Measurements from ENCODE around the gene NOTCH4.
A peak's percentile ranks its signal among the peaks of the same experiment; 100 is the strongest.

The NOTCH4 gene

DNA sequence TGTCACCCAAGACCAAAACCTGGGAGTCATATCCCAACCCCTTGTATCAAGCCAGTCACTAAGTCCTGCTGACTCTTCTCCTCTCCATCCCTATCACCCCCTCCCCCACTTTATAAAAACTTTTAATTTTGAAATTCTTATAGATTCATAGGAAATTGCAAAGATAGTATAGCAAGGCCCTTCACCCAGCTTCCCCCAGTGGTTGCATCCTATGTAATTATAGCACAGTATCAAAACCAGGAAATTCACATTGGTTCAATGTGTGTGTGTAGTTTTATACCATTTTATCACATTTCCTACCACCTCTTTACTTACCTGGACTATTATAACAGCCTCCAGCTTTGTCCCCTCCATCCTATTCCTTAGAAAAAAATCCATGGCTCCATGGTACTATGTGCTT lies 65.8 kb downstream of the NOTCH4 start:
- TF ChIP-seq, protein P1, sequence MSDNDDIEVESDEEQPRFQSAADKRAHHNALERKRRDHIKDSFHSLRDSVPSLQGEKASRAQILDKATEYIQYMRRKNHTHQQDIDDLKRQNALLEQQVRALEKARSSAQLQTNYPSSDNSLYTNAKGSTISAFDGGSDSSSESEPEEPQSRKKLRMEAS (IDR thresholded peaks at IDR 0.05): no peak
- TF ChIP-seq YY1 (IDR thresholded peaks at IDR 0.05; ENCODE audit: low read depth) (no peak), FOXM1 (IDR thresholded peaks at IDR 0.05; ENCODE audit: borderline replicate concordance, low read depth) (no peak), CREB1 (IDR thresholded peaks at IDR 0.05; ENCODE audit: low read depth) (no peak), EGR1 (IDR thresholded peaks at IDR 0.05) (no peak), TAF1 (IDR thresholded peaks at IDR 0.05; ENCODE audit: low read depth) (no peak), RAD21 (IDR thresholded peaks at IDR 0.05; ENCODE audit: low read depth) (no peak), CEBPB (IDR thresholded peaks at IDR 0.05) (no peak), TEAD4 (IDR thresholded peaks at IDR 0.05) (no peak), NFIC (IDR thresholded peaks at IDR 0.05) (no peak), EP300 (IDR thresholded peaks at IDR 0.05; ENCODE audit: borderline replicate concordance) (no peak), TCF12 (IDR thresholded peaks at IDR 0.05; ENCODE audit: low read depth) (no peak), ZBTB7A (IDR thresholded peaks at IDR 0.05; ENCODE audit: low read depth) (no peak)
- TF ChIP-seq, protein P2, sequence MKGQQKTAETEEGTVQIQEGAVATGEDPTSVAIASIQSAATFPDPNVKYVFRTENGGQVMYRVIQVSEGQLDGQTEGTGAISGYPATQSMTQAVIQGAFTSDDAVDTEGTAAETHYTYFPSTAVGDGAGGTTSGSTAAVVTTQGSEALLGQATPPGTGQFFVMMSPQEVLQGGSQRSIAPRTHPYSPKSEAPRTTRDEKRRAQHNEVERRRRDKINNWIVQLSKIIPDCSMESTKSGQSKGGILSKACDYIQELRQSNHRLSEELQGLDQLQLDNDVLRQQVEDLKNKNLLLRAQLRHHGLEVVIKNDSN (IDR thresholded peaks at IDR 0.05): no peak
- TF ChIP-seq, protein P3, sequence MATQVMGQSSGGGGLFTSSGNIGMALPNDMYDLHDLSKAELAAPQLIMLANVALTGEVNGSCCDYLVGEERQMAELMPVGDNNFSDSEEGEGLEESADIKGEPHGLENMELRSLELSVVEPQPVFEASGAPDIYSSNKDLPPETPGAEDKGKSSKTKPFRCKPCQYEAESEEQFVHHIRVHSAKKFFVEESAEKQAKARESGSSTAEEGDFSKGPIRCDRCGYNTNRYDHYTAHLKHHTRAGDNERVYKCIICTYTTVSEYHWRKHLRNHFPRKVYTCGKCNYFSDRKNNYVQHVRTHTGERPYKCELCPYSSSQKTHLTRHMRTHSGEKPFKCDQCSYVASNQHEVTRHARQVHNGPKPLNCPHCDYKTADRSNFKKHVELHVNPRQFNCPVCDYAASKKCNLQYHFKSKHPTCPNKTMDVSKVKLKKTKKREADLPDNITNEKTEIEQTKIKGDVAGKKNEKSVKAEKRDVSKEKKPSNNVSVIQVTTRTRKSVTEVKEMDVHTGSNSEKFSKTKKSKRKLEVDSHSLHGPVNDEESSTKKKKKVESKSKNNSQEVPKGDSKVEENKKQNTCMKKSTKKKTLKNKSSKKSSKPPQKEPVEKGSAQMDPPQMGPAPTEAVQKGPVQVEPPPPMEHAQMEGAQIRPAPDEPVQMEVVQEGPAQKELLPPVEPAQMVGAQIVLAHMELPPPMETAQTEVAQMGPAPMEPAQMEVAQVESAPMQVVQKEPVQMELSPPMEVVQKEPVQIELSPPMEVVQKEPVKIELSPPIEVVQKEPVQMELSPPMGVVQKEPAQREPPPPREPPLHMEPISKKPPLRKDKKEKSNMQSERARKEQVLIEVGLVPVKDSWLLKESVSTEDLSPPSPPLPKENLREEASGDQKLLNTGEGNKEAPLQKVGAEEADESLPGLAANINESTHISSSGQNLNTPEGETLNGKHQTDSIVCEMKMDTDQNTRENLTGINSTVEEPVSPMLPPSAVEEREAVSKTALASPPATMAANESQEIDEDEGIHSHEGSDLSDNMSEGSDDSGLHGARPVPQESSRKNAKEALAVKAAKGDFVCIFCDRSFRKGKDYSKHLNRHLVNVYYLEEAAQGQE (IDR thresholded peaks at IDR 0.05; ENCODE audit: low read depth): no peak

DNA sequence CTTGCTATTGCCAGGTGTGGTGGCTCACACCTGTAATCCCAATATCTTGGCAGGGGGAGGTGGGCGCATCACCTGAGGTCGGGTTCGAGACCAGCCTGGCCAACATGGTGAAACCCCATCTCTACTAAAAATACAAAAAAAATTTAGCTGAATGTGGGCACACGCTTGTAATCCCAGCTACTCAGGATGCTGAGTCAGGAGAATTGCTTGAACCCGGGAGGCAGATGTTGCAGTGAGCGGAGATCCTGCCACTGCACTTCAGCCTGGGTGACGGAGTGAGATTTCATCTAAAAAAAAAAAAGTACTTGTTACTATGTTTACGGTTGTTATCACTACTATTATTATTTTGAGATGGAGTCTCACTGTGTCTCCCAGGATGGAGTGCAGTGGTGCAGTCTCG lies 67.0 kb downstream of the NOTCH4 start:
- TF ChIP-seq TEAD4 (IDR thresholded peaks at IDR 0.05) (no peak), EGR1 (IDR thresholded peaks at IDR 0.05) (no peak), CREB1 (IDR thresholded peaks at IDR 0.05; ENCODE audit: low read depth) (no peak), TAF1 (IDR thresholded peaks at IDR 0.05; ENCODE audit: low read depth) (no peak), CEBPB (IDR thresholded peaks at IDR 0.05) (no peak), TCF12 (IDR thresholded peaks at IDR 0.05; ENCODE audit: low read depth) (no peak)
- TF ChIP-seq, protein P3 (IDR thresholded peaks at IDR 0.05; ENCODE audit: low read depth): no peak

DNA sequence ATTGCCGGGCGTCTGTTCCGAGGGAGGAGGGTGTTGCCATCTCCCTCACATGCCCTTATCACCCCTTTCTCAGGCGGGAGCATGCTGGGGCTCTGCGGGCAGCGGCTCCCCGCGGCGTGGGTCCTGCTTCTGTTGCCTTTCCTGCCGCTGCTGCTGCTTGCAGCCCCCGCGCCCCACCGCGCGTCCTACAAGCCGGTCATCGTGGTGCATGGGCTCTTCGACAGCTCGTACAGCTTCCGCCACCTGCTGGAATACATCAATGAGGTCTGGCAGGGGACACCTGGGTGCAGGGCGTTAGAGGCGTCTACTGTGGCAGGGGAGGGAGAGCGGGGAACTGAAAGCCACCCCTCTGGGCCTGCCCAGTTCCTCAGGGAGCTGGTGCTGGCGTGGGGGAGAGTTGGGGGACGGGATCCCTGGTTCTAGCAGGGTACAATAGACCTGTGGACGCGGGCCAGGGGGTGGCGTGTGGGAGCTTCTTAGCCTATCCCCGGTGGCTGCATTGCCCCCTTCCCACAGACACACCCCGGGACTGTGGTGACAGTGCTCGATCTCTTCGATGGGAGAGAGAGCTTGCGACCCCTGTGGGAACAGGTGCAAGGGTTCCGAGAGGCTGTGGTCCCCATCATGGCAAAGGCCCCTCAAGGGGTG lies 69.2 kb downstream of the NOTCH4 start:
- no peak; the same call in 1 of the 2 replicates for TF ChIP-seq TCF12 (IDR thresholded peaks at IDR 0.05; ENCODE audit: low read depth)
- TF ChIP-seq RAD21 (IDR thresholded peaks at IDR 0.05; ENCODE audit: low read depth): peak; percentile 62
- no peak for TF ChIP-seq CEBPB (IDR thresholded peaks at IDR 0.05)
- no peak for TF ChIP-seq YY1 (IDR thresholded peaks at IDR 0.05; ENCODE audit: low read depth)
- TF ChIP-seq, protein P3 (IDR thresholded peaks at IDR 0.05; ENCODE audit: low read depth): no peak
- TF ChIP-seq NFIC (IDR thresholded peaks at IDR 0.05): no peak
- no peak for TF ChIP-seq EGR1 (IDR thresholded peaks at IDR 0.05)
- TF ChIP-seq, protein P1 (IDR thresholded peaks at IDR 0.05): peak; percentile 40; the same call in 1 of the 2 replicates
- 0 out of 2 replicates have a peak, but pooled peaks have one; percentile 50 for TF ChIP-seq ZBTB7A (IDR thresholded peaks at IDR 0.05; ENCODE audit: low read depth)
- TF ChIP-seq, protein P2 (IDR thresholded peaks at IDR 0.05): no peak

DNA sequence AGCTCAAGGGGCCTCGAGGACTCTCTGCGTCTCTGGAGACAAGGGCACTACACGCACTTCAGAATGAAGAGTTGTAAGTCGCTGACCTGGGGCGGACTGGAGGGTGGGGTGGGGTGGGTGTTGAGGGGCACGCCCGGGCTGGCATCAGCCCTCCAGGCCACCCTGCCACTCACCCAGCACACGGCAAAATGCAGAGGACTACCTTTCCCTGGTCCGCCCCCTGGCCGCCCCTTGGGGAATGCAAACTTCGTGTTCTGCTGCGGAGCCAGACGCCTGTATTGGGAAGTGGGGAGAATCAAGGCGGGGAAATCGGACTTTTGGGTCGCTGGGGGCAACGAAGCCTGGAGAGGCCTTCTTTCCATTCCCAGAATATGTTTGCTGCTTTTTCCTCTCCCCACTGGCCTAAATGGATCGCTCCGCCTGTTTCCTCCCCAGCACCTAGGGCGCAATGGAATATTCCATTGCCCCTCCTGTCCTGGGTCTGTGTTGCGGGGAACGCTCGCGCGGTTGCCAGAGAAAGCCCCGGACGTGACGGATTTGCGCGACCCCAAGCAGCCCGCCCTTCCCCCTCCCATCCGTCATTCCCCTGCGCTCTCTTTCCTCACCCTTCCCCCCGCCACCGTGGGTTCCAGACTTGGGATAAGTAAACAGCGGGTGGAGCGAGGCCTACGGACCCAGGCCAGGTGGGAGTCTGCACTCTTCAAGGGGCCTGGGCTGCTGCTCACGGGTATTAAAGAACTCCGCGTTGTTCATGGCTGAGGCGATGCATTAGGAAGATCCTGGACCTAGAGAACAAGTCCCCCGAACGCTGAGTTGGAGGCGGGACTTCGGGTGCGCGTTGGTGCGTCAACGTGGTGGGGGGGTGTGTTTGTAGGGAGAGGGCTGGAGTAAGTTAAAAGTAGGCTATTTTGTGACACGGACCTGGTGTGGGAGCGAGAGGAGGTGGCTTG lies 70.0 kb downstream of the NOTCH4 start, which contains the start of gene PPT2:
PPT2 (plus strand) TSS at position 578 of the 950 bp plus-strand sequence. CDS start 454 bp downstream, outside the sequence.
- peak; percentile 86 for TF ChIP-seq CREB1 (IDR thresholded peaks at IDR 0.05; ENCODE audit: low read depth)
- peak; percentile 45; the same call in 1 of the 2 replicates for TF ChIP-seq TCF12 (IDR thresholded peaks at IDR 0.05; ENCODE audit: low read depth)
- TF ChIP-seq, protein P2 (IDR thresholded peaks at IDR 0.05): no peak
- TF ChIP-seq EGR1 (IDR thresholded peaks at IDR 0.05): no peak; the same call in 1 of the 2 replicates
- TF ChIP-seq, protein P1 (IDR thresholded peaks at IDR 0.05): peak; percentile 75
- TF ChIP-seq TAF1 (IDR thresholded peaks at IDR 0.05; ENCODE audit: low read depth): peak; percentile 51; the same call in 1 of the 2 replicates
- peak; percentile 59; the same call in 1 of the 2 replicates for TF ChIP-seq EP300 (IDR thresholded peaks at IDR 0.05; ENCODE audit: borderline replicate concordance)
